ENCODE results near the gene LPAR1. TPM values are rescaled to one million over a fixed set of nuclear protein-coding genes. Genes with fewer than 3 reads are reported as not detected.
"Not testable (repeated sequence)": the region's sequence is repeated elsewhere in the genome, so short reads cannot be mapped to it uniquely, and the experiment has no call there.

Gene LPAR1, protein sequence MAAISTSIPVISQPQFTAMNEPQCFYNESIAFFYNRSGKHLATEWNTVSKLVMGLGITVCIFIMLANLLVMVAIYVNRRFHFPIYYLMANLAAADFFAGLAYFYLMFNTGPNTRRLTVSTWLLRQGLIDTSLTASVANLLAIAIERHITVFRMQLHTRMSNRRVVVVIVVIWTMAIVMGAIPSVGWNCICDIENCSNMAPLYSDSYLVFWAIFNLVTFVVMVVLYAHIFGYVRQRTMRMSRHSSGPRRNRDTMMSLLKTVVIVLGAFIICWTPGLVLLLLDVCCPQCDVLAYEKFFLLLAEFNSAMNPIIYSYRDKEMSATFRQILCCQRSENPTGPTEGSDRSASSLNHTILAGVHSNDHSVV
- total RNA-seq, result 10 to 100 TPM; 27.2 to 27.3 TPM
- long read RNA-seq, partial matches to known transcripts, result 4 of 18 reads
- long read RNA-seq, other reads (novel, unspliced or antisense), result 13 of 18 reads

GRCh38 chr9:111038331-111039230 lies at the start of gene LPAR1:
TSS of gene LPAR1 (minus strand) at chr9:111038470. CDS start at chr9:110972117, 66,353 bp downstream.
- ATAC-seq, result peak; percentile 62 to 74
- DNase-seq, result peak; percentile 66
- intact Hi-C loops (cut with DNase I), result no loop called here

DNA sequence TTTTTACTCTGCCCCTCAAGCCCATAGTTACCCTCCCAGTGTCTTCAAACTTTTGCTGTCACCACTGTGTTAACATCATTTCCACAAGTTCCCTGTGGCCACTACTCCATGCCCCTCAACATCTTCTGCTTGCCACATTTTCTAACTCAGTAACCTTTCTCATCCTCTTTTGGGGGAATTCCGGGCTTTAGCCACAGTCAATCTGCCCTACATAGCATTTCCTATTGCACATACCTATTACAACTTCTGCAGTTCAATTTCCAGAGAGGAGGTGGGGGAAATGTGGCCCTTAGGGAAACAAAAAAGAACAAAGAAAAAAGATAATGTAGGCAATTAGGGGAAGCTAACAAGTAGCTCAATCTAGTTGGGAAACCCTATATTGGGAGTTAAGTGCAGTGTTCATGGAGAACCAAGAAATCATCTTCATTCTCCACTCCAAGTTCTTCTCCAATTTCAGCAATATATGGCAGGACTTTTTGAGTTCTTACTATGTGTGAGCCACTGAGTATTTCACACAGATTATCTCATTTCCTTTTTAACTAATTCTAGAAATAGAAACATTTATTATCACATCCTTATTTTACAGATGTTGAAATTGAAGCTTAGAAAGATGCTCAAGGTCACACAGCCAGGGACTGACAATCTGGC lies 40.2 kb upstream of the LPAR1 start:
- intact Hi-C loops (cut with DNase I), result no loop called here
- DNase-seq (no peak), ATAC-seq (no peak)

GRCh38 chr9:111076519-111076918 lies 38.2 kb upstream of the LPAR1 start:
- no peak for DNase-seq
- intact Hi-C loops (cut with DNase I), result no loop called here
- ATAC-seq, result no peak

DNA sequence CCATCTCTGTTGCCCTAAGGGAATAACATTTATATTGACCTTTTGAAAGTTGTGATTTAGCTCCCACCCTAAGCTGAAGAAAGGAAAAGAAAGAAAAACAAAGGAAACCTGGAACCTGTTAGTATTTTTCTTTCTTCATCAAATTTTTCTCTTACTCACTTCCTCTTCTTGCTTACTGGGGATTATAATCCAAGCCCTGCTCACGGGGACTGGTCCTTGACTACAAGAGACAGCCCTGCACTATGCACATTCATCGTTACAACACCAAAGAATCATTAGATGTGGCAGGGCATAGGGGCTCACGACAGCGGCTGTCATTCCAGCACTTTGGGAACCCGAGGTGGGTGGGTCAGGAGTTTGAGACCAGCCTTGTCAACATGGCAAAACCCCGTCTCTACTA lies 37.8 kb upstream of the LPAR1 start:
- ATAC-seq, result no peak
- no peak for DNase-seq
- intact Hi-C loops (cut with DNase I), result no loop called here

DNA sequence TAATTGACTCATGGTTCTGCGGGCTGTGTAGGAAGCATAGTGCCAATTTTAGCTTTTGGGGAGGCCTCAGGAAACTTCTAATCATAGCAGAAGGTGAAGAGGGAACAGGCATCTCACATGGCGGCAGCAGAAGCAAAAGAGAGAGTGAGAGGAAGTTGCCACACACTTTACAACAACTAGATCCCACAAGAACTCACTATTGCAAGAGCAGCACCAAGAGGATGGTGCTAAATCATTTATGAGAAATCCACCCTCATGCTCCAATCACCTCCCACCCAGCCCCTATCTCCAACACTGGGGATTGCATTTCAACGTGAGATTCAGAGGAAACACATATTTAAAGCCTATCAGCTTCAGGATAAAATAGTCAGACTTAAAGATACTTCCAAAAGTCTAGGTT lies 36.1 kb upstream of the LPAR1 start:
- intact Hi-C loops (cut with DNase I), result no loop called here
- ATAC-seq (no peak), DNase-seq (no peak)

- DNase-seq (no peak), ATAC-seq (no peak)
- intact Hi-C loops (cut with DNase I), result no loop called here
Measured at GRCh38 chr9:111069183-111069582, 30.9 kb upstream of the LPAR1 start.

DNA sequence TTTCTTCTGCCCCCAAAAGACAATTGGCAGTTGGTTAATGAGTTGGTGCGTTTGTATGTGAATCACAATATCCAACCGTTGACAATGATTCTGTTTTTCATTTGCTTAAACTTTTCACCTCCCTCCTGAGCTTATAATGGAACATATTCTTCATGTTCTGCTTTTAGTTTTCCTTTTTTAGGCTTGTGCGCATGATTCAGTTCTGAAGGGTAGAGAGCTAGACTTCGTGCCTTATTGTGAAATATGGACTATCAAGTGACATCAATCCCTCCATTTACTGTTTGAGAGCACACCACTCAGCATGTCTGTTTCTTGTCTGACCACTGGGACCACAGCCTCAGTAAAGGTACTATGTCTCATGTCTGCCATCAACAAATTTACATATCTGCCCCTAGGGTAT lies 30.5 kb upstream of the LPAR1 start:
- intact Hi-C loops (cut with DNase I), result no loop called here
- ATAC-seq, result peak; percentile 47 to 57
- DNase-seq, result no peak

- intact Hi-C loops (cut with DNase I), result no loop called here
- DNase-seq, result no peak
- no peak for ATAC-seq
Measured at GRCh38 chr9:111068383-111068730, 30.1 kb upstream of the LPAR1 start.

- intact Hi-C loops (cut with DNase I), result no loop called here
- DNase-seq (no peak), ATAC-seq (peak in 1 of 2 donors; percentile 63)
Measured at GRCh38 chr9:111066468-111066867, 28.2 kb upstream of the LPAR1 start.

- intact Hi-C loops (cut with DNase I), result no loop called here
- ATAC-seq, result no peak
- DNase-seq, result no peak
Measured at GRCh38 chr9:111065414-111065813, 27.1 kb upstream of the LPAR1 start.

DNA sequence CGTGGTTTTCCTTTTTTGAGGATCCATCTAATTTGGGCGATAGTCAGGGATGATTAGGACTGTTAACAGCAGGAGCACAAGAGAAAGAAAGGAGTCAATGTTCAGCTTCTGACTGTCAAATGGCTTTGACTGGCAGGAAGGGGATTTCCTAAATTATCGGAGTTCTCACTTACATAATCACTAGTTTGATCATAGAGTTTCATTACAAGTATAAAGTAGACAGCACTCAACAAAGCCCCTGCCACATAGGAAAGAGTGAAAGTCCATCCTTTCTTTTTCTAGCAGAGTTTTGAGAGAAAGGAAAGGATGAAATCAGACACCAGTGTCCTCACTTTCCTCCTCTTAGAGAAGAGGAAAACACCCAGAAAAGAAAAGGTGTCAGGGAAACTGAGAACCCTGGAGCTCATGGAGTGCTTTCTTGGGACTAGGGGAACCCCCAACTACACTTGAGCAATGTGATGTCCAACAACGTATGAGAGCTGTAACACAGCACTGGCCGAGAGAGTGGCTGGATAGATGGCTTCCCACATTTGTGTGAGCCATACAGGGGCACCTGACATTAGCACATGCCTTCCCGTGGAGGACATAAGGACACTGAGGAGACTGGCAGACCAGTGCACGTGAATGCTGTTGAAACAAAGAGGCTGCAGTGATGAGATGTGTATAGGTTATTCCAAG lies 26.0 kb upstream of the LPAR1 start:
- DNase-seq (no peak), ATAC-seq (no peak)
- intact Hi-C loops (cut with DNase I), result no loop called here

GRCh38 chr9:111063332-111063731 lies 25.1 kb upstream of the LPAR1 start:
- intact Hi-C loops (cut with DNase I), result no loop called here
- no peak for DNase-seq
- no peak for ATAC-seq

DNA sequence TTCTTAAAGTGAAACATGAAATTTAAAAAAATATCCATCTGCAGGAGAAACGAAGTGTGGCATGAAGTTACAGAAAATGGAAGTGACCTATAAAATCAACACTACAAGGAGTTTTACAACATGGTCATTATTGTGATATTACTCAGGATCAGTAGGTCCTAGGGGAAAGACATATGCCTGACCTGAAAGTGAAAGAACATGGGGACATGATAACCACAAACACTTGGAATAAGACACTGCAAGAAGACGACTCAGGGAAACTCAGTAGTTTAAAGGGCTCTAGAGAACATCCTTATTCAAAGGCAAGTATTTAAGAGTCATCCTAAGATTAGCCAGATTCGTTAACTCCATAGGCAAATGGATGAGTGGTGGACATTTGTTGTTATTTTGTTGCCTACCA lies 19.9 kb upstream of the LPAR1 start:
- intact Hi-C loops (cut with DNase I), result no loop called here

DNA sequence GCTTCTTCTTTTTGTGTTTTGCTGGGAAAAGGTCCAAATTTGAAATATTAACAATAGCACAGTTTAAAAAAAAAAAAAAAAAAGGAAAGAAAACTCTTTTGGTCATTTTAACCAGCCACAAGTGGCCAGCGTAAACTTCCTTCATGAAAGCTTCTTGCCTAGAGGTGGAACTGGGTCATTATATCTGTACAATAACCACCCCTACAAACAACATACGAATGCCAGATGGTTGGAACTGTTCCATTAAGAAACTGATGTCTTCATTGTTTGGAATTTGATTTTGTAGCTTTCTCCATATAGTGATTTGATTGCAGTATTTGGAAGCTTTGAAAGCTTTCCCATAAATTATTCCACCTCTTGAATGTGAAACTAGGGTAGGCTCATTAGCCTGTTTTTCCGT lies 18.3 kb upstream of the LPAR1 start:
- no peak for DNase-seq
- ATAC-seq, result no peak
- intact Hi-C loops (cut with DNase I), result no loop called here

More for the DNA sequence above, 19.9 kb upstream of the LPAR1 start:
- no peak for DNase-seq
- no peak for ATAC-seq

GRCh38 chr9:111052791-111053190 lies 14.5 kb upstream of the LPAR1 start:
- intact Hi-C loops (cut with DNase I), result no loop called here
- DNase-seq (no peak), ATAC-seq (no peak)

- ATAC-seq, result no peak
- intact Hi-C loops (cut with DNase I), result no loop called here
- DNase-seq, result no peak
Measured at GRCh38 chr9:111051400-111051799, 13.1 kb upstream of the LPAR1 start.

DNA sequence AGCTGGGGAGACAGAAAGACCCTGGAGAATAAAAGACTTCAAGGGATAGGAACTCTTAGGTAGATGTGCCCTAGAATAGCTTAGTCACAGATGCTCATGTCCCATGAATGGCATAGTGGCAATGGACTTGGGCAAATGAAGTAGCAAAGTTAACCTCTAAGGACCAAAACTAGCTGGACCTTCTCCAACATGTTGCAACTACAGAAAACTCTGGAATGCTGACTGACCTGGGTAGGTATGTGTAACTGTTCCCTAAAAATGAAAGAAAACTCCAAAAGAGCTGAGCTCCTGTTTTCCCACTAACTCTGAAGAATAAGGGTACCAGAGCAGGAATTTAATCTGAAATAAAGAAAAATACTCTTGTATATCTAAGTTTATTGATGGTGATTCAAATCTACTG lies 12.5 kb upstream of the LPAR1 start:
- DNase-seq, result no peak
- intact Hi-C loops (cut with DNase I), result no loop called here
- no peak for ATAC-seq

GRCh38 chr9:111047287-111047686 lies 9.0 kb upstream of the LPAR1 start:
- ATAC-seq; DNase-seq; intact Hi-C loops (cut with DNase I): not testable (repeated sequence)

- DNase-seq, result no peak
- no peak for ATAC-seq
- intact Hi-C loops (cut with DNase I), result no loop called here
Measured at GRCh38 chr9:111041902-111042301, 3.6 kb upstream of the LPAR1 start.

Measured in left cardiac atrium (tissue), 4 donors.